HAP-1 (cell line): ENCODE results near the gene PANX2.
"Not testable (repeated sequence)": the region's sequence is repeated elsewhere in the genome, so short reads cannot be mapped to it uniquely, and the experiment has no call there.

Experiments
- DNase-seq, 2 experiments: peaks; one replicate each; pipeline ENCODE4 v3.0.0-alpha.2; 2016 to 2020; ENCODE audit warnings: low spot score in 2 of 2
- H3K27me3 ChIP-seq: fragments of 250-450 bp; sonication (Bioruptor Pico); 2 replicates; pipeline ENCODE4 v1.5.1; 2020; ENCODE audit warnings: low read depth, mild to moderate bottlenecking, moderate library complexity
- H3K36me3 ChIP-seq: fragments of 250-450 bp; sonication (Bioruptor Pico); replicated peaks from 2 replicates; pipeline ENCODE4 v1.5.1; 2020; ENCODE audit warnings: mild to moderate bottlenecking
- H3K4me1 ChIP-seq: fragments of 250-450 bp; sonication (Bioruptor Pico); 2 replicates; pipeline ENCODE4 v1.5.1; 2020; ENCODE audit warnings: mild to moderate bottlenecking
- H3K4me3 ChIP-seq: fragments of 250-450 bp; sonication (Bioruptor Pico); 2 replicates; pipeline ENCODE4 v1.5.1; 2020; ENCODE audit warnings: mild to moderate bottlenecking, moderate library complexity
- H3K9me3 ChIP-seq: fragments of 250-450 bp; sonication (Bioruptor Pico); 2 replicates; pipeline ENCODE4 v1.5.1; 2020; ENCODE audit warnings: mild to moderate bottlenecking, moderate library complexity
- in situ Hi-C: fragments of 300-500 bp; cut with MboI; formaldehyde crosslinking; loops from 3 replicates; pipeline ENCODE4 v1.14.3; 2020; ENCODE audit warnings: low sequenced_read_pairs, inconsistent platforms, mixed read lengths

The PANX2 gene

GRCh38 chr22:50199251-50199721, 28.8 kb downstream of the PANX2 start:
- Histone ChIP-seq H3K4me1 (0 out of 2 replicates have a peak, but pooled peaks cover 5% of the 10 kb centered on the region), H3K4me3 (no peak overlapping the region), H3K9me3 (no peaks in the 10 kb centered on the region), H3K36me3 (peaks cover 46% of the 10 kb centered on the region), H3K27me3 (no peaks in the 10 kb centered on the region)
- in situ Hi-C loops, result no loop called here
- no peak for DNase-seq

GRCh38 chr22:50199829-50200460, 29.4 kb downstream of the PANX2 start:
- no peaks in the 10 kb centered on the region for H3K27me3 ChIP-seq
- H3K4me1 ChIP-seq, result 0 out of 2 replicates have a peak, but pooled peaks cover 5% of the 10 kb centered on the region
- peak overlapping the region; percentile 50 for H3K4me3 ChIP-seq
- H3K36me3 ChIP-seq, result peaks cover 43% of the 10 kb centered on the region
- no peaks in the 10 kb centered on the region for H3K9me3 ChIP-seq
- in situ Hi-C loops, result no loop called here
- DNase-seq, result peak in 1 of 2 experiments; percentile 56

- Histone ChIP-seq H3K4me1 (0 out of 2 replicates have a peak, but pooled peaks cover 5% of the 10 kb centered on the region), H3K9me3 (no peaks in the 10 kb centered on the region), H3K36me3 (peaks cover 42% of the 10 kb centered on the region), H3K4me3 (peak within 1 kb of the TSS; percentile 50), H3K27me3 (no peaks in the 10 kb centered on the region)
- in situ Hi-C loops, result no loop called here
- peak; percentile 76 to 93 for DNase-seq
Observed at GRCh38 chr22:50200461-50201190, 30.1 kb downstream of the PANX2 start, which contains the start of gene SELENOO. Gene SELENOO (plus strand): TSS chr22:50201011. CDS start chr22:50201037, 26 bp downstream.

GRCh38 chr22:50201191-50202129, 30.9 kb downstream of the PANX2 start:
- H3K36me3 ChIP-seq, result peaks cover 39% of the 10 kb centered on the region
- 0 out of 2 replicates have a peak, but pooled peaks cover 5% of the 10 kb centered on the region for H3K4me1 ChIP-seq
- no peaks in the 10 kb centered on the region for H3K9me3 ChIP-seq
- H3K4me3 ChIP-seq, result peak overlapping the region; percentile 50
- no peaks in the 10 kb centered on the region for H3K27me3 ChIP-seq
- in situ Hi-C loops, result no loop called here
- DNase-seq, result no peak

- H3K27me3 ChIP-seq, result no peaks in the 10 kb centered on the region
- H3K9me3 ChIP-seq, result no peaks in the 10 kb centered on the region
- H3K4me1 ChIP-seq, result 0 out of 2 replicates have a peak, but pooled peaks cover 5% of the 10 kb centered on the region
- no peak for DNase-seq
- H3K4me3 ChIP-seq, result peak overlapping the region; percentile 50
- in situ Hi-C loops, result no loop called here
- H3K36me3 ChIP-seq, result peaks cover 45% of the 10 kb centered on the region
Observed at GRCh38 chr22:50202130-50202666, 31.7 kb downstream of the PANX2 start.

- H3K4me1 ChIP-seq, result 0 out of 2 replicates have a peak, but pooled peaks cover 5% of the 10 kb centered on the region
- H3K36me3 ChIP-seq, result peaks cover 45% of the 10 kb centered on the region
- no peak for DNase-seq
- H3K27me3 ChIP-seq, result no peaks in the 10 kb centered on the region
- in situ Hi-C loops, result no loop called here
- H3K4me3 ChIP-seq, result no peak overlapping the region
- H3K9me3 ChIP-seq, result no peaks in the 10 kb centered on the region
Observed at GRCh38 chr22:50203288-50203687, 32.8 kb downstream of the PANX2 start.

- Histone ChIP-seq H3K4me1 (0 out of 2 replicates have a peak, but pooled peaks cover 5% of the 10 kb centered on the region), H3K4me3 (no peak overlapping the region), H3K27me3 (no peaks in the 10 kb centered on the region), H3K9me3 (no peaks in the 10 kb centered on the region), H3K36me3 (peaks cover 35% of the 10 kb centered on the region)
- DNase-seq, result no peak
- in situ Hi-C loops, result no loop called here
Observed at GRCh38 chr22:50204571-50204970, 34.0 kb downstream of the PANX2 start.

GRCh38 chr22:50204998-50205397, 34.5 kb downstream of the PANX2 start:
- H3K9me3 ChIP-seq, H3K4me1 ChIP-seq, H3K4me3 ChIP-seq, DNase-seq, H3K27me3 ChIP-seq: not testable (repeated sequence)
- in situ Hi-C loops, result loop anchor here (5.0 kb wide), 1 partner anchor 438 kb away; no protein-coding TSS in a partner anchor
- peaks cover 36% of the 10 kb centered on the region for H3K36me3 ChIP-seq

- Histone ChIP-seq H3K36me3 (peaks cover 42% of the 10 kb centered on the region), H3K27me3 (no peaks in the 10 kb centered on the region)
- in situ Hi-C loops, result loop anchor here (5.0 kb wide), 1 partner anchor 439 kb away; no protein-coding TSS in a partner anchor
Observed at GRCh38 chr22:50205781-50206569, 35.4 kb downstream of the PANX2 start.

GRCh38 chr22:50206599-50206998, 36.1 kb downstream of the PANX2 start:
- Histone ChIP-seq H3K36me3 (peaks cover 46% of the 10 kb centered on the region), H3K27me3 (no peaks in the 10 kb centered on the region), H3K4me1 (no peaks in the 10 kb centered on the region), H3K9me3 (no peaks in the 10 kb centered on the region), H3K4me3 (no peak overlapping the region)
- in situ Hi-C loops, result loop anchor here (5.0 kb wide), 1 partner anchor 439 kb away; no protein-coding TSS in a partner anchor
- peak; percentile 51 to 78 for DNase-seq

More at GRCh38 chr22:50205781-50206569, 35.4 kb downstream of the PANX2 start:
- DNase-seq, result no peak
- Histone ChIP-seq H3K4me3 (no peak overlapping the region), H3K4me1 (no peaks in the 10 kb centered on the region), H3K9me3 (no peaks in the 10 kb centered on the region)

GRCh38 chr22:50207383-50208140, 37.0 kb downstream of the PANX2 start:
- no peak overlapping the region for H3K4me3 ChIP-seq
- H3K9me3 ChIP-seq, result no peaks in the 10 kb centered on the region
- H3K36me3 ChIP-seq, result peaks cover 55% of the 10 kb centered on the region
- no peak for DNase-seq
- in situ Hi-C loops, result loop anchor here (5.0 kb wide), 1 partner anchor 440 kb away; no protein-coding TSS in a partner anchor
- no peaks in the 10 kb centered on the region for H3K4me1 ChIP-seq
- no peaks in the 10 kb centered on the region for H3K27me3 ChIP-seq
